Measurements from ENCODE around the gene DPAGT1.
"Not testable (repeated sequence)": the region's sequence is repeated elsewhere in the genome, so short reads cannot be mapped to it uniquely, and the experiment has no call there.

- not testable (repeated sequence) for TF ChIP-seq CTCF (IDR thresholded peaks at IDR 0.05); POLR2AphosphoS5 (IDR thresholded peaks at IDR 0.05; ENCODE audit: insufficient read depth in 1 of 2, low read depth in 1 of 2); POLR2A (IDR thresholded peaks at IDR 0.05)
These were observed 37.6 kb upstream of the DPAGT1 start for GRCh38 chr11:119139276-119139675.
